HEK293 (cell line): ENCODE measurements around the gene CDT1.

Source experiments
- CTCF ChIA-PET: fragments of 350-600 bp; formaldehyde crosslinking; extraction: SDS; loops from one replicate; lab custom pipeline; 2021; ENCODE audit warnings: antibody characterized with exemption; lab: Yijun Ruan, JAX
- POLR2A ChIA-PET: fragments of 300-600 bp; formaldehyde crosslinking; extraction: SDS; loops from one replicate; lab custom pipeline; 2020; ENCODE audit warnings: antibody characterized with exemption, inconsistent platforms; lab: Yijun Ruan, JAX
- H3K27ac ChIP-seq: fragments of 200-500 bp; sonication (Bioruptor generic); 2 replicates; pipeline ENCODE4 v1.5.1; 2014; ENCODE audit warnings: low read depth, low read length, control low read depth, inconsistent platforms; ENCODE audit errors: extremely low read depth
- H3K36me3 ChIP-seq, 2 experiments: fragments of 200-500 bp in 1 of 2; sonication (Bioruptor generic) in 1 of 2; 1 replicate in 1 of 2; 2 replicates in 1 of 2; pipeline ENCODE4 v1.5.1; 2014 to 2017; ENCODE audit warnings: inconsistent platforms in 2 of 2, low read length in 2 of 2; ENCODE audit not compliant: control insufficient read depth in 2 of 2, insufficient read depth in 1 of 2
- H3K4me1 ChIP-seq: fragments of 200-500 bp; sonication (Bioruptor generic); 2 replicates; pipeline ENCODE4 v1.5.1; 2014; ENCODE audit warnings: mild to moderate bottlenecking, low read length, inconsistent platforms; ENCODE audit not compliant: control insufficient read depth, insufficient read depth
- H3K4me3 ChIP-seq: 2 replicates; pipeline ENCODE4 v1.5.1; 2011; ENCODE audit warnings: low read depth, mild to moderate bottlenecking, control low read depth, low read length, moderate library complexity
- H3K9me3 ChIP-seq: fragments of 200-500 bp; sonication (Bioruptor generic); 2 replicates; pipeline ENCODE4 v1.5.1; 2014; ENCODE audit warnings: low read depth, low read length, inconsistent platforms; ENCODE audit not compliant: control insufficient read depth, insufficient read depth
- EGR2 ChIP-seq: fragments of 450-650 bp; formaldehyde crosslinking; IDR thresholded peaks from 2 replicates; pipeline ENCODE4 v1.5.1; 2016; ENCODE audit warnings: low read depth, missing biosample characterization, missing genetic modification characterization
- FEZF1 ChIP-seq: fragments of 450-650 bp; formaldehyde crosslinking; IDR thresholded peaks from 2 replicates; pipeline ENCODE4 v1.5.1; 2016; ENCODE audit warnings: missing biosample characterization, missing genetic modification characterization
- GLIS2 ChIP-seq: fragments of 450-650 bp; formaldehyde crosslinking; IDR thresholded peaks from 2 replicates; pipeline ENCODE4 v1.5.1; 2016; ENCODE audit warnings: missing biosample characterization, missing genetic modification characterization
- HOXC10 ChIP-seq: sonication (generic); formaldehyde crosslinking; IDR thresholded peaks from 2 replicates; pipeline ENCODE4 v1.8.1; 2023; ENCODE audit warnings: mild to moderate bottlenecking, missing genetic modification reagents
- PATZ1 ChIP-seq: fragments of 450-650 bp; formaldehyde crosslinking; IDR thresholded peaks from 2 replicates; pipeline ENCODE4 v1.5.1; 2016; ENCODE audit warnings: missing biosample characterization, missing genetic modification characterization
- SP7 ChIP-seq: fragments of 450-650 bp; formaldehyde crosslinking; IDR thresholded peaks from 2 replicates; pipeline ENCODE4 v1.5.1; 2016; ENCODE audit warnings: missing biosample characterization, missing genetic modification characterization
- YY1 ChIP-seq: fragments of 450-650 bp; formaldehyde crosslinking; IDR thresholded peaks from 2 replicates; pipeline ENCODE4 v1.5.1; 2018; ENCODE audit warnings: missing biosample characterization, missing genetic modification characterization
- ZBTB1 ChIP-seq: fragments of 450-650 bp; formaldehyde crosslinking; IDR thresholded peaks from 2 replicates; pipeline ENCODE4 v1.5.1; 2016; ENCODE audit warnings: missing biosample characterization, missing genetic modification characterization
- ZFP37 ChIP-seq: fragments of 450-650 bp; formaldehyde crosslinking; IDR thresholded peaks from 2 replicates; pipeline ENCODE4 v1.5.1; 2016; ENCODE audit warnings: missing biosample characterization, missing genetic modification characterization
- ZNF133 ChIP-seq: fragments of 450-650 bp; formaldehyde crosslinking; IDR thresholded peaks from 2 replicates; pipeline ENCODE4 v1.5.1; 2016; ENCODE audit warnings: missing biosample characterization, missing genetic modification characterization
- ZNF138 ChIP-seq: fragments of 450-650 bp; formaldehyde crosslinking; IDR thresholded peaks from 2 replicates; pipeline ENCODE4 v1.5.1; 2016; ENCODE audit warnings: missing biosample characterization, missing genetic modification characterization, borderline replicate concordance
- ZNF146 ChIP-seq: fragments of 450-650 bp; formaldehyde crosslinking; IDR thresholded peaks from 2 replicates; pipeline ENCODE4 v1.5.1; 2016; ENCODE audit warnings: missing biosample characterization, missing genetic modification characterization
- ZNF184 ChIP-seq: fragments of 450-650 bp; IDR thresholded peaks from 2 replicates; pipeline ENCODE4 v1.5.1; 2018; ENCODE audit warnings: missing biosample characterization, mild to moderate bottlenecking, missing genetic modification characterization
- ZNF239 ChIP-seq: fragments of 450-650 bp; formaldehyde crosslinking; IDR thresholded peaks from 2 replicates; pipeline ENCODE4 v1.5.1; 2016; ENCODE audit warnings: missing biosample characterization, missing genetic modification characterization
- ZNF24 ChIP-seq: fragments of 450-650 bp; formaldehyde crosslinking; IDR thresholded peaks from 2 replicates; pipeline ENCODE4 v1.5.1; 2016; ENCODE audit warnings: missing biosample characterization, missing genetic modification characterization
- ZNF248 ChIP-seq: fragments of 450-650 bp; formaldehyde crosslinking; IDR thresholded peaks from 2 replicates; pipeline ENCODE4 v1.5.1; 2017; ENCODE audit warnings: missing biosample characterization, missing genetic modification characterization
- ZNF350 ChIP-seq: fragments of 450-650 bp; formaldehyde crosslinking; IDR thresholded peaks from 2 replicates; pipeline ENCODE4 v1.5.0; 2017; ENCODE audit warnings: missing biosample characterization, mild to moderate bottlenecking, missing genetic modification characterization
- ZNF404 ChIP-seq: fragments of 450-650 bp; formaldehyde crosslinking; IDR thresholded peaks from 2 replicates; pipeline ENCODE4 v1.5.1; 2017; ENCODE audit warnings: missing biosample characterization, missing genetic modification characterization
- ZNF529 ChIP-seq: fragments of 450-650 bp; formaldehyde crosslinking; IDR thresholded peaks from 2 replicates; pipeline ENCODE4 v1.5.1; 2017; ENCODE audit warnings: missing genetic modification characterization, missing biosample characterization; ENCODE audit not compliant: insufficient replicate concordance
- ZNF624 ChIP-seq: fragments of 450-650 bp; formaldehyde crosslinking; IDR thresholded peaks from 2 replicates; pipeline ENCODE4 v1.5.1; 2017; ENCODE audit warnings: missing biosample characterization, missing genetic modification characterization
- ZNF629 ChIP-seq: fragments of 450-650 bp; formaldehyde crosslinking; IDR thresholded peaks from 2 replicates; pipeline ENCODE4 v1.5.1; 2017; ENCODE audit warnings: missing biosample characterization, missing genetic modification characterization
- ZSCAN16 ChIP-seq: fragments of 450-650 bp; formaldehyde crosslinking; IDR thresholded peaks from 2 replicates; pipeline ENCODE4 v1.5.1; 2016; ENCODE audit warnings: missing biosample characterization, missing genetic modification characterization
- TF ChIP-seq, protein P1 (sequence below): fragments of 450-650 bp; formaldehyde crosslinking; optimal IDR thresholded peaks from 2 replicates; pipeline ENCODE3; 2016; ENCODE audit warnings: missing biosample characterization, mild to moderate bottlenecking, missing genetic modification characterization
- TF ChIP-seq, protein P2 (sequence below): fragments of 450-650 bp; formaldehyde crosslinking; IDR thresholded peaks from 2 replicates; pipeline ENCODE4; 2016; ENCODE audit warnings: missing biosample characterization, missing genetic modification characterization
- TF ChIP-seq, protein P3 (sequence below): fragments of 450-650 bp; formaldehyde crosslinking; IDR thresholded peaks from 2 replicates; pipeline ENCODE4 v1.5.1; 2016; ENCODE audit warnings: missing biosample characterization, missing genetic modification characterization
- TF ChIP-seq, protein P4 (sequence below): fragments of 450-650 bp; formaldehyde crosslinking; IDR thresholded peaks from 2 replicates; pipeline ENCODE4 v1.5.1; 2016; ENCODE audit warnings: missing biosample characterization, missing genetic modification characterization
- TF ChIP-seq, protein P5 (sequence below): fragments of 450-650 bp; formaldehyde crosslinking; IDR thresholded peaks from 2 replicates; pipeline ENCODE4 v1.5.1; 2017; ENCODE audit warnings: missing biosample characterization, missing genetic modification characterization
- TF ChIP-seq, protein P6 (sequence below): fragments of 450-650 bp; IDR thresholded peaks from 2 replicates; pipeline ENCODE4 v1.5.1; 2018; ENCODE audit warnings: missing biosample characterization, mild to moderate bottlenecking, missing genetic modification characterization

Gene CDT1

GRCh38 chr16:88778271-88778525, 25.4 kb upstream of the CDT1 start (continued):
- TF ChIP-seq GLIS2 (tag by site-specific recombination) (no peak), ZNF184 (tag by site-specific recombination) (no peak), SP7 (tag by site-specific recombination) (0 out of 2 replicates have a peak, but pooled peaks have one; percentile 25), ZNF629 (tag by site-specific recombination) (no peak), ZNF404 (no peak), ZNF624 (tag by site-specific recombination) (no peak), ZNF146 (tag by site-specific recombination) (no peak)

DNA sequence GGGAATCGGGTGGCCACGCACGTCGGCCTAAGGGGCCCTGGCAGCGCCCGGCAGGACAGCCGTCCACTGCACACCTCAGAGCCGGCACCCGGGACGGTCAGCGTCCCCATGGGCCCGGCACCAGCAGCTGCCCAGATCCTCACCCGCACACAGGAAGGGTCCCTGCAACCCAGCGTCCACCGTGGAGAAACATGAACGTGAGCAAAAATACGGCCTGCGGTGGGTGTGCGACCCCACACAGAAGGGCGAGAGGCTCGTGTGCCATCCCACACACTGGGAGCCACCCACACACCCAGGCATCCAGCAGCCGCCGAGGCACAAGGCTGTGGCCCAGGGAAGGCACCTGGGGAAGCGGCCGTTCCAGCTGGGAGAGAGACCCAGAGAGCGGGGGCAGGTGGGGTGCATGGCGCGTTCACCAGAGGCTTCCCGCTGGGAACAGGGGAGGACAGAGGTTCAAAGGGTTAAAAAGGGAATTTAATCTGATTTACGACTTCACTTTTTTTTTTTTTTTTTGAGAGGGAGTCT, 25.0 kb upstream of the CDT1 start:
- CTCF ChIA-PET, result interaction anchor here (0.7 to 1.0 kb wide), 2 partner anchors 25 to 35 kb away, joined by 4 read pairs; no protein-coding TSS in a partner anchor
- Histone ChIP-seq H3K27ac (no peak overlapping the region), H3K4me3 (no peak overlapping the region), H3K9me3 (no peaks in the 10 kb centered on the region), H3K4me1 (peaks cover 33% of the 10 kb centered on the region), H3K36me3 (no peaks in the 10 kb centered on the region)
- POLR2A ChIA-PET, result interaction anchor here (6.7 kb wide), 1 partner anchor 9 kb away, joined by 97 read pairs; no protein-coding TSS in a partner anchor
- TF ChIP-seq, protein P1, sequence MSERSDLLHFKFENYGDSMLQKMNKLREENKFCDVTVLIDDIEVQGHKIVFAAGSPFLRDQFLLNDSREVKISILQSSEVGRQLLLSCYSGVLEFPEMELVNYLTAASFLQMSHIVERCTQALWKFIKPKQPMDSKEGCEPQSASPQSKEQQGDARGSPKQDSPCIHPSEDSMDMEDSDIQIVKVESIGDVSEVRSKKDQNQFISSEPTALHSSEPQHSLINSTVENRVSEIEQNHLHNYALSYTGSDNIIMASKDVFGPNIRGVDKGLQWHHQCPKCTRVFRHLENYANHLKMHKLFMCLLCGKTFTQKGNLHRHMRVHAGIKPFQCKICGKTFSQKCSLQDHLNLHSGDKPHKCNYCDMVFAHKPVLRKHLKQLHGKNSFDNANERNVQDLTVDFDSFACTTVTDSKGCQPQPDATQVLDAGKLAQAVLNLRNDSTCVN, result peak; percentile 12
- TF ChIP-seq ZFP37 (tag by site-specific recombination) (no peak), ZNF24 (tag by site-specific recombination) (no peak), ZNF138 (tag by site-specific recombination) (no peak), ZNF133 (tag by site-specific recombination) (no peak), FEZF1 (tag by site-specific recombination) (no peak), ZNF248 (no peak), ZNF239 (tag by site-specific recombination) (no peak), EGR2 (tag by site-specific recombination) (peak; percentile 95), YY1 (tag by site-specific recombination) (no peak), PATZ1 (tag by site-specific recombination) (peak; percentile 62), ZSCAN16 (tag by site-specific recombination) (no peak), ZNF529 (tag by site-specific recombination) (no peak), ZNF350 (no peak), ZBTB1 (tag by site-specific recombination) (no peak), HOXC10 (no peak)
- TF ChIP-seq, protein P2, sequence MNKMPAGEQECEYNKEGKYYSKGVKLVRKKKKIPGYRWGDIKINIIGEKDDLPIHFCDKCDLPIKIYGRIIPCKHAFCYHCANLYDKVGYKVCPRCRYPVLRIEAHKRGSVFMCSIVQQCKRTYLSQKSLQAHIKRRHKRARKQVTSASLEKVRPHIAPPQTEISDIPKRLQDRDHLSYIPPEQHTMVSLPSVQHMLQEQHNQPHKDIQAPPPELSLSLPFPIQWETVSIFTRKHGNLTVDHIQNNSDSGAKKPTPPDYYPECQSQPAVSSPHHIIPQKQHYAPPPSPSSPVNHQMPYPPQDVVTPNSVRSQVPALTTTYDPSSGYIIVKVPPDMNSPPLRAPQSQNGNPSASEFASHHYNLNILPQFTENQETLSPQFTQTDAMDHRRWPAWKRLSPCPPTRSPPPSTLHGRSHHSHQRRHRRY (tag by site-specific recombination), result no peak
- TF ChIP-seq, protein P3, sequence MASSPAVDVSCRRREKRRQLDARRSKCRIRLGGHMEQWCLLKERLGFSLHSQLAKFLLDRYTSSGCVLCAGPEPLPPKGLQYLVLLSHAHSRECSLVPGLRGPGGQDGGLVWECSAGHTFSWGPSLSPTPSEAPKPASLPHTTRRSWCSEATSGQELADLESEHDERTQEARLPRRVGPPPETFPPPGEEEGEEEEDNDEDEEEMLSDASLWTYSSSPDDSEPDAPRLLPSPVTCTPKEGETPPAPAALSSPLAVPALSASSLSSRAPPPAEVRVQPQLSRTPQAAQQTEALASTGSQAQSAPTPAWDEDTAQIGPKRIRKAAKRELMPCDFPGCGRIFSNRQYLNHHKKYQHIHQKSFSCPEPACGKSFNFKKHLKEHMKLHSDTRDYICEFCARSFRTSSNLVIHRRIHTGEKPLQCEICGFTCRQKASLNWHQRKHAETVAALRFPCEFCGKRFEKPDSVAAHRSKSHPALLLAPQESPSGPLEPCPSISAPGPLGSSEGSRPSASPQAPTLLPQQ (tag by site-specific recombination), result no peak
- TF ChIP-seq, protein P4, sequence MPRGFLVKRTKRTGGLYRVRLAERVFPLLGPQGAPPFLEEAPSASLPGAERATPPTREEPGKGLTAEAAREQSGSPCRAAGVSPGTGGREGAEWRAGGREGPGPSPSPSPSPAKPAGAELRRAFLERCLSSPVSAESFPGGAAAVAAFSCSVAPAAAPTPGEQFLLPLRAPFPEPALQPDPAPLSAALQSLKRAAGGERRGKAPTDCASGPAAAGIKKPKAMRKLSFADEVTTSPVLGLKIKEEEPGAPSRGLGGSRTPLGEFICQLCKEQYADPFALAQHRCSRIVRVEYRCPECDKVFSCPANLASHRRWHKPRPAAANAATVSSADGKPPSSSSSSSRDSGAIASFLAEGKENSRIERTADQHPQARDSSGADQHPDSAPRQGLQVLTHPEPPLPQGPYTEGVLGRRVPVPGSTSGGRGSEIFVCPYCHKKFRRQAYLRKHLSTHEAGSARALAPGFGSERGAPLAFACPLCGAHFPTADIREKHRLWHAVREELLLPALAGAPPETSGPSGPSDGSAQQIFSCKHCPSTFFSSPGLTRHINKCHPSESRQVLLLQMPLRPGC (tag by site-specific recombination), result no peak
- TF ChIP-seq, protein P5, sequence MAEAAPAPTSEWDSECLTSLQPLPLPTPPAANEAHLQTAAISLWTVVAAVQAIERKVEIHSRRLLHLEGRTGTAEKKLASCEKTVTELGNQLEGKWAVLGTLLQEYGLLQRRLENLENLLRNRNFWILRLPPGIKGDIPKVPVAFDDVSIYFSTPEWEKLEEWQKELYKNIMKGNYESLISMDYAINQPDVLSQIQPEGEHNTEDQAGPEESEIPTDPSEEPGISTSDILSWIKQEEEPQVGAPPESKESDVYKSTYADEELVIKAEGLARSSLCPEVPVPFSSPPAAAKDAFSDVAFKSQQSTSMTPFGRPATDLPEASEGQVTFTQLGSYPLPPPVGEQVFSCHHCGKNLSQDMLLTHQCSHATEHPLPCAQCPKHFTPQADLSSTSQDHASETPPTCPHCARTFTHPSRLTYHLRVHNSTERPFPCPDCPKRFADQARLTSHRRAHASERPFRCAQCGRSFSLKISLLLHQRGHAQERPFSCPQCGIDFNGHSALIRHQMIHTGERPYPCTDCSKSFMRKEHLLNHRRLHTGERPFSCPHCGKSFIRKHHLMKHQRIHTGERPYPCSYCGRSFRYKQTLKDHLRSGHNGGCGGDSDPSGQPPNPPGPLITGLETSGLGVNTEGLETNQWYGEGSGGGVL (tag by site-specific recombination), result no peak
- TF ChIP-seq, protein P6, sequence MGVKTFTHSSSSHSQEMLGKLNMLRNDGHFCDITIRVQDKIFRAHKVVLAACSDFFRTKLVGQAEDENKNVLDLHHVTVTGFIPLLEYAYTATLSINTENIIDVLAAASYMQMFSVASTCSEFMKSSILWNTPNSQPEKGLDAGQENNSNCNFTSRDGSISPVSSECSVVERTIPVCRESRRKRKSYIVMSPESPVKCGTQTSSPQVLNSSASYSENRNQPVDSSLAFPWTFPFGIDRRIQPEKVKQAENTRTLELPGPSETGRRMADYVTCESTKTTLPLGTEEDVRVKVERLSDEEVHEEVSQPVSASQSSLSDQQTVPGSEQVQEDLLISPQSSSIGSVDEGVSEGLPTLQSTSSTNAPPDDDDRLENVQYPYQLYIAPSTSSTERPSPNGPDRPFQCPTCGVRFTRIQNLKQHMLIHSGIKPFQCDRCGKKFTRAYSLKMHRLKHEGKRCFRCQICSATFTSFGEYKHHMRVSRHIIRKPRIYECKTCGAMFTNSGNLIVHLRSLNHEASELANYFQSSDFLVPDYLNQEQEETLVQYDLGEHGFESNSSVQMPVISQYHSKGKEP (tag by site-specific recombination), result no peak
